22Rv1 (cell line): Measurements from ENCODE around the gene LRRC32.

ENCODE experiments used
- CTCF ChIP-seq: fragments of 450-650 bp; IDR thresholded peaks from 2 replicates; pipeline ENCODE4 v1.5.1; 2017; ENCODE audit warnings: mild to moderate bottlenecking
- ZFX ChIP-seq: fragments of 450-650 bp; IDR thresholded peaks from 2 replicates; pipeline ENCODE4 v1.6.1; 2017; ENCODE audit warnings: antibody characterized with exemption, borderline replicate concordance

DNA sequence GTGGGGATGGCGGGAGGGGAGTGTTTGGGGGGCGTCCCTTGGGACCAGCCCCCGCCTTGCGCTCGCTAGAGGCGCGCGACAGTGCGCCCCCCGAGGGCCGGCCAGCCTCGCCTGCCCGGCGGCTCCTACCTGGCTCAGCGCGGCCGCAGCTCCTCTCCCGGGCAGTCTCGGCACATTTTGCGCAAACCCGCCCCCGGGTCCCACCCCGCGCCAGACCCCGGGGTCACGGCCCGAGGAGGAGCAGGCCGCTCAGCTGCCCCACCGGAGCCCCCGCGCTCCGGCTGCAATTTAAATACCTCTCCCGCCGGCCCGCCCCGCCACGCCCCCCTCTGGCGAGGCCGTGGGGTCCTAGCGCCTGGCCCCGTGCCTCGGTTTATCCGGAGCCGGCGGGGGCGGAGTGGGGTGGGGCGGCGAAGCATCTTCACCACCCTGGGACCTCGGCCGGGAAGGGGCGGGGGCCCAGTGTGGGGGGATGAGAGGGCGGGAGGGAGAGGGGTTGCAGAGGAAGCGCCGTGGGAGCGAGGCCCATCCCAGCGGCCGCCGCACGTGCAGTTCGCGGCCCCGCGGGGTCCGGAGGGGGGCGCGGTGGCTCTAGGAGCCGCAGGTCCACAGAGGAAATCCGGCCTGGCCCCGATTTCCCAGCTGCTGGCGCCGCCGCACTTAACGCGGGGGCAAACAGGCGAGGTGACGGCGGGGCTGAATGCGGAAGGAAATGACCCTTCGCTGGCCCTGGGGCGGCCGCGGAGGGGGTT lies at the start of gene LRRC32:
- TF ChIP-seq CTCF (peak; percentile 21), ZFX (no peak)
